Ovary (tissue), 3 donors: ENCODE measurements around the gene AMER2.

Experiments
- EP300 ChIP-seq: sonication (generic); formaldehyde crosslinking; IDR thresholded peaks from one replicate; pipeline ENCODE4 v1.6.1; 2017; ENCODE audit warnings: antibody characterized with exemption
- POLR2A ChIP-seq: fragments of 450-650 bp; IDR thresholded peaks from one replicate; pipeline ENCODE4 v1.6.1; 2017; ENCODE audit warnings: antibody characterized with exemption, mild to moderate bottlenecking, moderate library complexity
- TF ChIP-seq, protein P1 (sequence below), 3 donors: fragments of 450-650 bp in 2 of 3; fragments of 200-600 bp in 1 of 3; IDR thresholded peaks; one replicate each; pipeline versions ENCODE4 v1.5.1 to v1.8.0; 2016 to 2022; ENCODE audit warnings: antibody characterized with exemption in 3 of 3, mild to moderate bottlenecking in 1 of 3
- donor health status: DM: no; HTN: no; CAD: no.

DNA sequence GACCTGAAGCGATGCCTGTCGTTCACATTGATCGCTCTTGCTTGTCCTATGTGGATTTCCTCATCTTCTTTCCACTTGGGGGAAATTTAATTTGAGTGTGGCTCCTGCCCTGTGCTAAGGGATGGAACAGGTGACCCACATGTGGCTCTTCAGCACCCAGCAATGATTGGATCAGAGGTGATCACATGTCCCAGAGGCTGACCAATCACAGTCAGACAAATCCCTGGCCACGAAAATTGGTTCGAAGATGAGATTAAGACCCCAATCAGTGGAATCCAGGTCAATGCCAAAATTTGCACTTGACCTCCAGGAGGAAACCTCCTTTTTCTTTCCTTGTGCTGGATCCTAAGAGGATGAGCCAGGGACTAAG, 23.7 kb downstream of the AMER2 start:
- no peak for TF ChIP-seq EP300
- TF ChIP-seq, protein P1, sequence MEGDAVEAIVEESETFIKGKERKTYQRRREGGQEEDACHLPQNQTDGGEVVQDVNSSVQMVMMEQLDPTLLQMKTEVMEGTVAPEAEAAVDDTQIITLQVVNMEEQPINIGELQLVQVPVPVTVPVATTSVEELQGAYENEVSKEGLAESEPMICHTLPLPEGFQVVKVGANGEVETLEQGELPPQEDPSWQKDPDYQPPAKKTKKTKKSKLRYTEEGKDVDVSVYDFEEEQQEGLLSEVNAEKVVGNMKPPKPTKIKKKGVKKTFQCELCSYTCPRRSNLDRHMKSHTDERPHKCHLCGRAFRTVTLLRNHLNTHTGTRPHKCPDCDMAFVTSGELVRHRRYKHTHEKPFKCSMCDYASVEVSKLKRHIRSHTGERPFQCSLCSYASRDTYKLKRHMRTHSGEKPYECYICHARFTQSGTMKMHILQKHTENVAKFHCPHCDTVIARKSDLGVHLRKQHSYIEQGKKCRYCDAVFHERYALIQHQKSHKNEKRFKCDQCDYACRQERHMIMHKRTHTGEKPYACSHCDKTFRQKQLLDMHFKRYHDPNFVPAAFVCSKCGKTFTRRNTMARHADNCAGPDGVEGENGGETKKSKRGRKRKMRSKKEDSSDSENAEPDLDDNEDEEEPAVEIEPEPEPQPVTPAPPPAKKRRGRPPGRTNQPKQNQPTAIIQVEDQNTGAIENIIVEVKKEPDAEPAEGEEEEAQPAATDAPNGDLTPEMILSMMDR (IDR thresholded peaks at IDR 0.05): no peak
- no peak for TF ChIP-seq POLR2A
